GM21390 (cell line): Measurements from ENCODE around the gene FBXO4.
"Not testable (repeated sequence)": the region's sequence is repeated elsewhere in the genome, so short reads cannot be mapped to it uniquely, and the experiment has no call there.

Experiments used
- ATAC-seq: cut with Tn5 transposase; IDR thresholded peaks from one replicate; pipeline ENCODE4 v1.9.1; 2021; ENCODE audit not compliant: unreplicated experiment

Gene FBXO4

GRCh38 chr5:41980396-41980795, 55.3 kb downstream of the FBXO4 start:
- no peak for ATAC-seq

- ATAC-seq, result no peak
Observed at GRCh38 chr5:41980870-41981269, 55.8 kb downstream of the FBXO4 start.

GRCh38 chr5:41982858-41983257, 57.8 kb downstream of the FBXO4 start:
- ATAC-seq, result not testable (repeated sequence)

GRCh38 chr5:41983284-41983683, 58.2 kb downstream of the FBXO4 start:
- ATAC-seq, result no peak

- no peak for ATAC-seq
Observed at GRCh38 chr5:41985945-41986695, 61.0 kb downstream of the FBXO4 start.
